Thyroid gland (tissue), 4 donors: ENCODE data around the gene LPP.

Experiments used
- POLR2A ChIP-seq, 2 donors: fragments of 450-650 bp; IDR thresholded peaks; one replicate each; pipeline ENCODE4 v1.6.1; 2017; ENCODE audit warnings: antibody characterized with exemption in 2 of 2, mild to moderate bottlenecking in 2 of 2, moderate library complexity in 1 of 2
- TF ChIP-seq, protein P1 (sequence below), 6 experiments: fragments of 200-600 bp in 3 of 6; fragments of 450-650 bp in 3 of 6; sonication (generic) in 3 of 6; IDR thresholded peaks; one replicate each; pipeline ENCODE4 v1.5.1; 2016 to 2019; ENCODE audit warnings: antibody characterized with exemption in 6 of 6, mild to moderate bottlenecking in 2 of 6, inconsistent platforms in 1 of 6, moderate library complexity in 1 of 6

DNA sequence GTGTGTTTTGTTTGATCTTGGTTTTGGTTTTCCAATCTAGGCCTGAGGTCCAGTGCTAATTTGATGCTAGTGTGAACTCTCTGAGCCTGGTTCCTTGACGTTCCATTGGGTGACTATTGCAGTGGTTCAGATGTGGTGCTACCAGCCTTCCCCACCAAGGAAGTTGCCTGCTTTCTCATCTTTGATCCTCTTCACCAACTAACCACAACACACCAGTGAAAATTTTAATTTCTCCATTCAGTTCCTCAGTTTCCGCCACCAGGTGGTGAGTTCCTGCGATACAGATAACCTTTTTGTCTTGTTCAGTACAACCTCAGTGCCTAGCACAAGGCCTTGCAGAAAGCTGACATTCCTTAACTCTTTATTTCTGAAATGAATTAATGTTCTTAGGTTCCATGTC lies 680.4 kb downstream of the LPP start:
- TF ChIP-seq, protein P1, sequence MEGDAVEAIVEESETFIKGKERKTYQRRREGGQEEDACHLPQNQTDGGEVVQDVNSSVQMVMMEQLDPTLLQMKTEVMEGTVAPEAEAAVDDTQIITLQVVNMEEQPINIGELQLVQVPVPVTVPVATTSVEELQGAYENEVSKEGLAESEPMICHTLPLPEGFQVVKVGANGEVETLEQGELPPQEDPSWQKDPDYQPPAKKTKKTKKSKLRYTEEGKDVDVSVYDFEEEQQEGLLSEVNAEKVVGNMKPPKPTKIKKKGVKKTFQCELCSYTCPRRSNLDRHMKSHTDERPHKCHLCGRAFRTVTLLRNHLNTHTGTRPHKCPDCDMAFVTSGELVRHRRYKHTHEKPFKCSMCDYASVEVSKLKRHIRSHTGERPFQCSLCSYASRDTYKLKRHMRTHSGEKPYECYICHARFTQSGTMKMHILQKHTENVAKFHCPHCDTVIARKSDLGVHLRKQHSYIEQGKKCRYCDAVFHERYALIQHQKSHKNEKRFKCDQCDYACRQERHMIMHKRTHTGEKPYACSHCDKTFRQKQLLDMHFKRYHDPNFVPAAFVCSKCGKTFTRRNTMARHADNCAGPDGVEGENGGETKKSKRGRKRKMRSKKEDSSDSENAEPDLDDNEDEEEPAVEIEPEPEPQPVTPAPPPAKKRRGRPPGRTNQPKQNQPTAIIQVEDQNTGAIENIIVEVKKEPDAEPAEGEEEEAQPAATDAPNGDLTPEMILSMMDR (IDR thresholded peaks at IDR 0.05) = no peak
- TF ChIP-seq POLR2A (IDR thresholded peaks at IDR 0.05) = no peak
